Activated CD4-positive, alpha-beta T cell treated with anti-CD3 and anti-CD28 coated beads for 24 hours (primary cell): ENCODE data around the gene DNAJC30.

Experiments
- DNase-seq, 2 donors: peaks; one replicate each; pipeline ENCODE4 v3.0.0-alpha.2; 2020; ENCODE audit warnings: low read depth in 2 of 2

The DNAJC30 gene

GRCh38 chr7:73708961-73709549, 25.8 kb upstream of the DNAJC30 start:
- no peak for DNase-seq

- no peak for DNase-seq
These were observed 23.9 kb upstream of the DNAJC30 start for GRCh38 chr7:73707045-73707631.

GRCh38 chr7:73706126-73707044, 23.1 kb upstream of the DNAJC30 start:
- no peak for DNase-seq

DNA sequence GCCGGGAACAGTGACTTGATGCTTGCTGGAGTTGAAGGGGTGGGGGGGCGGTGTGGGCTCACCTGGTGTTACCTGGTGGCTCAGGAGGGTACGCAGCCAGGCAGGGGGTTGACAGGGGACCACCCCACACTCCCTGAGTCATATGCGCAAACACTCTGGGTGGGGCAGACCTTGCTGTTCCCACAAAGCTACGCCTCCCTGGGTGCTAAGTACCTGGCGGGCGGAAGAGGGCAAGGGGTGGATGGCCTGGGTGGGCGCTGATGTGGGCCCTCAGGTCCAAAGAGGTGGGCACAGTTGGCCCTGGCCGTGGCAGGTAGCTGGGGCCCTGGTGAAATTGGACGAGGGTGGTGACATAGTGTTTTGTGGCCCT, 22.3 kb upstream of the DNAJC30 start:
- DNase-seq: no peak

DNA sequence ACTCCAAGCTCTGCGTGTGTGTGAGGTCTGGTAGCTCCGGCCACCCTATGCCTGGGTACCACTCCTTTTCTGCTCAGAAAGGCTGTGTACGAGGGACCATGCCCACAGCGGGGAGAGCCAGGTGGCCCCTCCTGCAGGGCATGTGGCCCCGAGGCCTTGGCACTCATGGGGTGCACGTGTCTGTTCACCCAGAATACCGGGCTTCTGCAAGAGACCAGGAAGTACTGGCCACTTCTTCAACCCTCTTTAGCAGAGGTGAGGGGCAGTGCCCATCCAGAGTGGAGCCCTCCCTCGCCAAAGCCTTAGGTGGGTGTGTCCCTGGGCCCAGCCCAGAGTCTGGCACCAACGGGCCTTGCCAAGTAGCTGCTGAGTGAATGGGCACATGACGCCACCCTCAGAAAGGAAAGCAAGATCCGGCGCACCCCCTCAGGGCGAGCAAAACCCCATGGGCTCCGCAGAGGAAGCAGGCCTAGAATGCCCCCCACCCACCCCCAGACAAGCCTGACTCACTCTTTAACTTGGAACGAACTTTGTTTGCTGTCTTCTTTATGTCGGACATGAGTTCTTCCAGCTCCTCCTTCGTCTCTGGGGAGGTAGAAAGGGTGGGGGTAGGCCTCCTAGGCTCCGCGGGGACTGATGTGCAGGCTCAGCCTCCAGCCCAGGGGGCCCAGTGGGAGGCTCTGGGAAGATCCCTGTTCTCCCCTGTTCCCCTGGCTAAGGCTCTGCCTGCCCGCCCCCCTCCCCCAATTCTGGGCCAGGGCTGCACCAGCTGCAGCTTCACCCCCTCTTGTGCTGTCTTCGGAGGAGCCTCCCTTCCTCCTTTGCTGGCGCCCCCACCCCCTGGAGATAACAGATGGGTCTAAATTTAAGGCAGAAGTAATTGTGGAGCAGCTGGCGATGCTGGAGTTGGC, 21.6 kb upstream of the DNAJC30 start:
- no peak for DNase-seq

- DNase-seq: no peak
These were observed 20.7 kb upstream of the DNAJC30 start for GRCh38 chr7:73703757-73704639.

DNA sequence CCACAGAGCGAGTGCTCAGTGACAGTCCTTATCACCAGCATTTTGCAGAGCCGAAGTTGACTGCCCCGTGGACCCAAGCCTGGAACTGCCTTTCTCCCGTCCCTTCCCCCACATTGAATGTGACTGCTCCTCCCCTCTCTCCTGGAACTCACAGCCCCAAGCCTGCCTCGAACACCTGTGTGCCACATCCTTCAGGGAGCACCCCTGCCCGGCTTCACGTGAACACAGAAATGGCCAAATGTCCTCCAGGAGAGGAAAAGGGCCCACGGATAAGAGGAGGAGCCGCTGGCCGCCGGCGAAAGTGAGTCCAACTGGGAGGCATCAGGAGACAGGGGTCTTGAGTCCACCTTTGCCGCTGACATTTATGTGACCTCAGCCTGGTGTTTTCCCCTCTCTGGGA, 20.0 kb upstream of the DNAJC30 start:
- DNase-seq: no peak

- DNase-seq: no peak
These were observed 19.4 kb upstream of the DNAJC30 start for GRCh38 chr7:73702665-73703064.

- no peak for DNase-seq
These were observed 19.0 kb upstream of the DNAJC30 start for GRCh38 chr7:73702226-73702625.

DNA sequence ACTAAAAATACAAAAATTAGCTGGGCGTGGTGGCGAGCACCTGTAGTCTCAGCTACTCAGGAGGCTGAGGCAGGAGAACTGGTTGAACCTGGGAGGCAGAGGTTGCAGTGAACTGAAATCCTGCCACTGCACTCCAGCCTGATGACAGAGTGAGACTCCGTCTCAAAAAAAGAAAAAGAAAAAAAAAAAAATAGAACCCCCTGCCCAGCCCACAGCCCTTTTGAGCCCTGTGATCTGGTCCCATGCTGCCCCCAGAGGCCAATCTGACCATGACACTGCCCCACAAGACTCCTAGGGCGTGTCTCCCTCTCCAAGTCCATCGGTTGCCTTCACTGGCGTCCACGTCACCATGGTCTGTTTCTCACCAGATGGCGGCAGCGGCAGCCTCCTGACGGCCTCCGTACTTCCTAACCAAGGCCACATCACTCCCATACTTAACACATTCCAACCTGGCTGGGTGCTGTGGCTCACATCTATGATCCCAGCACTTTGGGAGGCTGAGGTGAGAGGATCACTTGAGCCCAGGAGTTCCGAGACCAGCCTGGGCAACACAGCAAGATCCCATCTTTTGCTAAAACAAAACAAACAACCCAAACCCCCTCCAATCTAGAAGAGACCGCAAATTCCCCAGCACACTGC, 18.2 kb upstream of the DNAJC30 start:
- no peak for DNase-seq

DNA sequence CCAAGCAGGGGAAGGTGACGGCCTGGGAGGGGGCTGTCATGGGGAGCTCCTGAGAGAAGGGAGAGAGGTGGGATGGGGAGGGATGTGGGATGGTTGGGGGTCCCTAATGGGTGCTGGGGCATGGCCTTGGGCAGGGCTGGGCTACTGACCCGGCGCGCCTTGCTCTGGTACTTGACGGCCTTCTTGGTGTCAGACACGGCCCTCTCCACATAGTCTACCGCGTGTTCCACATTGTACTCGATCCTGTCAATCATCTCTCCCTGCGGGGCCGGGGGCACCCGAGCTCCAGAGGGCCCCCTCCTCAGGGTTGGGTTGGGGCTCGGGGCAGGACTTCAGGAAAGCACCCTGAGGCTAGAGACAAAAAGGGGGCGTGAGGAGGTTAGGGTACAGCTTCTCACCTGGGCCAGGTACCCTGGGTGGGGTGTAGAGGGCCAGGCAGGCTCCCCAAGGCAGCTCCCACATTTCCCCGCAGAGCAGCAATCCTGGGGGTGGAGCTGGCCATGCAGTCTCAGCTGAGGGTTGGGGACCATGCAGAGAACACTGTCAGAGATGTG, 17.4 kb upstream of the DNAJC30 start:
- no peak for DNase-seq

DNA sequence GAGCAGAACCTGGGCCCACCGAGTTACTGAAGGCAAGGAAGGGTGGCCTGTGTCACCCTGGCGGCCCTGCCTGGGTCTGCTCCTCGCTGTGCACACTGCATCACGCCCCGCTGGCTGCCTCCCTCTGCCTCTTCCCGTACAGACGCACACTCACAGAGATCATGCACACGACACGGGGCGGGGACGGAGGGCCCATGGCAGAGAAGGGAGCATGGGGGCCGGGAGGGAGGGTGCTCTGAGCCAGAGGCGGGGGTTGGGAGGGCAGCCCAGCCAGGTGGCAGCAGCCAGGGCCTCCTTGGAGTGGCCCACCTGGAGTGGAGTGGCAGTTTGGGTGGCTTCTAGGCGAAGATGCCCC, 16.8 kb upstream of the DNAJC30 start:
- no peak for DNase-seq

DNA sequence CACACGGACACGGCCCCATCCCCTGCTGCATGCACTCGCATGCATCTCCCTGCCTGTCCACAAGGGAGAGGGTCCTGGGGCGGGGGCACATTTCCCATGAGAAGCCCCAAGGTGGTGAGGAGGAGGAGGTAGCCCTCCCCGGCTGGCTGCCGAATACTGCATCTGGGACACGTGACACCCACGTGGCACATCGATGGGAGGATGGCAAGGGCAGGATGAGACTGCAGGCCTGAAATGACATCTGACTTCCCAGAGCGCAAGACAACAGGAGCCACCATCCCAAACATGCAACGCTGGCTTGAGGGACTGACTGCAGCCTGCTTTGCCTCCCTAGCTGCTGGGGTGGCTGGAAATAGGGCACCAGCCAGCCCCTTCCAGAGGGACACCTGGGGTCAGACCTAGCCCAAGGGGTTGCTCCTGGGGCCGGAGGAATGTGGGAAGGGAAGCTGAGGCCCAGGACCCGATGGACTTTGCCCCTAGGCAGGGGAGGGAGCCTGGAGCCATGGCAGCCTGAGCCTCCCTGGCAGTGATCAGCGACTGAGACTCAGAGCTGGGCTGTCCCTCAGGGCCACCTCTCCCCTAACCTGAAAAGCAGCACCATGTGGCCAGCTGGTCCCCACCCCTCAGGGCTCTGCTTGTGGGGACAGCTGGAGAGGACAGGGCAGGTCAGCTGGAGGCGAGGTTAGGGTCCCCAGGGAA, 16.3 kb upstream of the DNAJC30 start:
- no peak for DNase-seq

DNA sequence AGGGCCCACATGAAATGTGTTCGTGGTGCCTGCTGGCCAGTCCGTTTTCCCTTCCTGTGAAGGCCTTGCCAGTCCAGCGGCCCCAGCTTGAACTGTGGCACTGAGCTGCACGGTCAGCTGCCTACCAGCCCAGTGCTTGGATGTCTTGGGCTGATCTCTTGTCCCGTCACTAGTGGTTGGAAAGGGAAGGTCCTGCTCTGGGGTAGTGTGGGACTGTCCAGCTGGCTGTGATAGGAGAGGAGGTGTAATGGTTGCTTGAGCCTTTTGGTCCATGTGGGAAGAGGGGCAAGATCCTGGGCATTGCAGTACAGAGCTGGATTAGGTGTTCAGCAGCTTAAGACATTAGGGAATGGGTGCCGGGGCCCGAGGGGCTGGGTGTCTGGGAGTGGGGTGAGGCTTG, 15.2 kb upstream of the DNAJC30 start:
- DNase-seq: no peak

- no peak for DNase-seq
These were observed 13.1 kb upstream of the DNAJC30 start for GRCh38 chr7:73696372-73696771.

- no peak for DNase-seq
These were observed 7.4 kb upstream of the DNAJC30 start for GRCh38 chr7:73690646-73691045.

GRCh38 chr7:73688288-73688687, 5.0 kb upstream of the DNAJC30 start:
- no peak for DNase-seq

- no peak for DNase-seq
These were observed 2.1 kb upstream of the DNAJC30 start for GRCh38 chr7:73685311-73685710.

- no peak for DNase-seq
These were observed 788 bp upstream of the DNAJC30 start for GRCh38 chr7:73683788-73684693.
